GM04504 (cell line): Measurements from ENCODE around the gene ZNF318.

Source experiments
- DNase-seq: peaks from one replicate; pipeline ENCODE4 v3.0.0-alpha.2; 2012; ENCODE audit warnings: low read depth

Gene ZNF318

GRCh38 chr6:43301081-43301870 is 68.2 kb downstream of the ZNF318 start:
- DNase-seq, result no peak

- DNase-seq, result no peak
Observed at GRCh38 chr6:43299338-43300293, 69.8 kb downstream of the ZNF318 start.

GRCh38 chr6:43298565-43299337 is 70.7 kb downstream of the ZNF318 start:
- no peak for DNase-seq

GRCh38 chr6:43297644-43298564 is 71.5 kb downstream of the ZNF318 start, which contains the start of gene SLC22A7:
TSS of gene SLC22A7 (plus strand) at chr6:43298260. CDS start at chr6:43298359, 99 bp downstream.
- no peak for DNase-seq

GRCh38 chr6:43296780-43297497 is 72.5 kb downstream of the ZNF318 start:
- DNase-seq, result no peak

- no peak for DNase-seq
Observed at GRCh38 chr6:43295456-43295855, 74.0 kb downstream of the ZNF318 start.

- DNase-seq, result no peak
Observed at GRCh38 chr6:43294536-43294935, 74.9 kb downstream of the ZNF318 start.

GRCh38 chr6:43293698-43294097 is 75.7 kb downstream of the ZNF318 start:
- DNase-seq, result no peak

- DNase-seq, result no peak
Observed at GRCh38 chr6:43292763-43293318, 76.6 kb downstream of the ZNF318 start.

- no peak for DNase-seq
Observed at GRCh38 chr6:43292341-43292740, 77.1 kb downstream of the ZNF318 start.

- no peak for DNase-seq
Observed at GRCh38 chr6:43291708-43292107, 77.7 kb downstream of the ZNF318 start.

- DNase-seq, result no peak
Observed at GRCh38 chr6:43290905-43291355, 78.5 kb downstream of the ZNF318 start.

- DNase-seq, result no peak
Observed at GRCh38 chr6:43290339-43290904, 79.0 kb downstream of the ZNF318 start.

GRCh38 chr6:43287717-43288679 is 81.4 kb downstream of the ZNF318 start:
- DNase-seq, result no peak

- DNase-seq, result no peak
Observed at GRCh38 chr6:43286980-43287716, 82.3 kb downstream of the ZNF318 start.

- no peak for DNase-seq
Observed at GRCh38 chr6:43286456-43286979, 82.9 kb downstream of the ZNF318 start.
